Neural cell (in vitro differentiated cells): Measurements from ENCODE around the gene ZNF317.

Experiments
- CTCF ChIP-seq: fragments of 450-650 bp; IDR thresholded peaks from 2 replicates; pipeline ENCODE4 v1.5.1; 2014; ENCODE audit warnings: antibody characterized with exemption, mild to moderate bottlenecking, moderate library complexity; ENCODE audit not compliant: poor library complexity, severe bottlenecking
- MXI1 ChIP-seq: fragments of 450-650 bp; conservative IDR thresholded peaks from 2 replicates; pipeline ENCODE4 v1.6.1; 2014; ENCODE audit warnings: antibody characterized with exemption, mild to moderate bottlenecking; ENCODE audit not compliant: poor library complexity, severe bottlenecking

- TF ChIP-seq CTCF (no peak), MXI1 (no peak)
These were observed 47.0 kb downstream of the ZNF317 start for GRCh38 chr19:9187191-9187590.
